Naive thymus-derived CD4-positive, alpha-beta T cell (primary cell): Measurements from ENCODE around the gene NMNAT2. TPM values are rescaled to one million over a fixed set of nuclear protein-coding genes. Genes with fewer than 3 reads are reported as not detected.

ENCODE experiments used
- ATAC-seq: fragments of 150-1000 bp; cut with Tn5 transposase; 2 replicates; pipeline ENCODE4 v1.10.0; 2021; ENCODE audit warnings: mild to moderate bottlenecking, moderate library complexity
- CTCF ChIA-PET: fragments of 350-600 bp; sonication (Branson Sonifier 250); formaldehyde crosslinking; loops from one replicate; lab custom pipeline; 2021; ENCODE audit warnings: antibody characterized with exemption; lab: Charles Lee
- POLR2A ChIA-PET: fragments of 350-600 bp; sonication (Branson Sonifier 250); formaldehyde crosslinking; loops from one replicate; lab custom pipeline; 2021; ENCODE audit warnings: antibody characterized with exemption, inconsistent platforms; lab: Charles Lee
- DNase-seq, 9 donors: peaks; one replicate each; pipeline versions ENCODE4 v3.0.0 to v3.0.0-alpha.2; 2020 to 2022; ENCODE audit warnings: mixed read lengths in 1 of 9
- H3K27ac ChIP-seq: one replicate; pipeline ENCODE4 v1.7.0; 2013; ENCODE audit warnings: mild to moderate bottlenecking, low read depth, low read length, moderate library complexity
- H3K27me3 ChIP-seq, 2 donors: one replicate each; pipeline ENCODE4 v1.7.0; 2013; ENCODE audit warnings: low read length in 2 of 2, mild to moderate bottlenecking in 2 of 2, moderate library complexity in 2 of 2; ENCODE audit not compliant: control insufficient read depth in 2 of 2, insufficient read depth in 2 of 2
- H3K36me3 ChIP-seq, 3 experiments: 1 replicate in 2 of 3; 2 replicates in 1 of 3; pipeline ENCODE4 v1.7.0; 2013; ENCODE audit warnings: low read length in 3 of 3, mild to moderate bottlenecking in 3 of 3, moderate library complexity in 1 of 3; ENCODE audit not compliant: insufficient read depth in 3 of 3, control insufficient read depth in 2 of 3
- H3K4me1 ChIP-seq, 2 donors: one replicate each; pipeline ENCODE4 v1.7.0; 2013; ENCODE audit warnings: low read length in 2 of 2, mild to moderate bottlenecking in 2 of 2, moderate library complexity in 1 of 2; ENCODE audit not compliant: control insufficient read depth in 2 of 2, insufficient read depth in 2 of 2
- H3K4me3 ChIP-seq: 2 replicates; pipeline ENCODE4 v1.7.0; 2013; ENCODE audit warnings: mild to moderate bottlenecking, low read length
- H3K9me3 ChIP-seq, 3 experiments: 1 replicate in 2 of 3; 2 replicates in 1 of 3; pipeline ENCODE4 v1.7.0; 2013; ENCODE audit warnings: low read length in 3 of 3; ENCODE audit not compliant: control insufficient read depth in 2 of 3
- H3K27ac Mint-ChIP-seq, 9 donors: one replicate each; pipeline ENCODE4 v1.8.0; 2020 to 2022; ENCODE audit warnings: mixed read lengths in 9 of 9, mild to moderate bottlenecking in 8 of 9, moderate library complexity in 5 of 9, inconsistent platforms in 2 of 9
- H3K27me3 Mint-ChIP-seq, 5 donors: one replicate each; pipeline ENCODE4 v1.8.0; 2021 to 2022; ENCODE audit warnings: mixed read lengths in 5 of 5, mild to moderate bottlenecking in 1 of 5
- H3K36me3 Mint-ChIP-seq, 5 donors: one replicate each; pipeline ENCODE4 v1.8.0; 2020 to 2022; ENCODE audit warnings: mixed read lengths in 5 of 5, mild to moderate bottlenecking in 3 of 5, inconsistent platforms in 1 of 5
- H3K4me1 Mint-ChIP-seq, 7 donors: one replicate each; pipeline ENCODE4 v1.8.0; 2020 to 2022; ENCODE audit warnings: mixed read lengths in 7 of 7, mild to moderate bottlenecking in 3 of 7, inconsistent platforms in 1 of 7
- H3K4me3 Mint-ChIP-seq, 10 donors: one replicate each; pipeline ENCODE4 v1.8.0; 2020 to 2022; ENCODE audit warnings: mild to moderate bottlenecking in 10 of 10, mixed read lengths in 10 of 10, moderate library complexity in 6 of 10, inconsistent platforms in 2 of 10
- H3K9me3 Mint-ChIP-seq, 11 donors: one replicate each; pipeline ENCODE4 v1.8.0; 2020 to 2022; ENCODE audit warnings: mixed read lengths in 11 of 11, mild to moderate bottlenecking in 4 of 11, inconsistent platforms in 1 of 11, moderate library complexity in 1 of 11
- intact Hi-C, 2 donors: fragments of 100-400 bp; cut with micrococcal nuclease; formaldehyde crosslinking; loops; one replicate each; pipeline ENCODE4 v1.15.1; 2023
- polyA plus RNA-seq, 2 donors: library from polyadenylated mRNA; unstranded; fragments of 300-500 nt; fragmentation: Illumina TruSeq; gene quantifications; one replicate each; pipeline ENCODE4 v1.2.3, GENCODE V29; 2021
- total RNA-seq, 6 experiments: library from RNA in 5 of 6; stranded (reverse) in 5 of 6; gene quantifications; 1 replicate in 5 of 6; 2 replicates in 1 of 6; pipeline ENCODE4 v1.2.3 and lab custom pipeline; 2021 to 2026

Gene NMNAT2
- total and polyA plus RNA-seq, 7 experiments from 2014 or later = 0.07 to 0.24 TPM; not detected in 5

DNA sequence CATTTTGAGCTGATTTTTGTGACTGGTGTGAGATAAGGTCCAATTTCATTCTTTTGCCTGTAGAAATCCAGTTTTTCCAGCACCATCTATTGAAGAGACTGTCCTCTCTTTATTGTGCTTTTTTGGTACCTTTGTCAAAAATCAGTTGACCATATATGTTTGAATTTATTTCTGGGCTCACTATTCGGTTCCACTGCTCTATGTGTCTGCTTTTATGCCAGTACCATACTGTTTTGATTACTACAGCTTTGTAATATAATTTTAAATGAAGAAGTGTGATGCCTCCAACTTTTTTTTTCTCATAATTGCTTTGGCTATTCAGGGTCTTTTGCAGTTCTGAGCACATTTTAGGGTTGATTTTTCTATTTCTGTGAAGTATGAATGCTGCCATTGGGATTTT is 163.1 kb downstream of the NMNAT2 start:
- H3K36me3 Mint-ChIP-seq = no peaks in the 10 kb centered on the region

DNA sequence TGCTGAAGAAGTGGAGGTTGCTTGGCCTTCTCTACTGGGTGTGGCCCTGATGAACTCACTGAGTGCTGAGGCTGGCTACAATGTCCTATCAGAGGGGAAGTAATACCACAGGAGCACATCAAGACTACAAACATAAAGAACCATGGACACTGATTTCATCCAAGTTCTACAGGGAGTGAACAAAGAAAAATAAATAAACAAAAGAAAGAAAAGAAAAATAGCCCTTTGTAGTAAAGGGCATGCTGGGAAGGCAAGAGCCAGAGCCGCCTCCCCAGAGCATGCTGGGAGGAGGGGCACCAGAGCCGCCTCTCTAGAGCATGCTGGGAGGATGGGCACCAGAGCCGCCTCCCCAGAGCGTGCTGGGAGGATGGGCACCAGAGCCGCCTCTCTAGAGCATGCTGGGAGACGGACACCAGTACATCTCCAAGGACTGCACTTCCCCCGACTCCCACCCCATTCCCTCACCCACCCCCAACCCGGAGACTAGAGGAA is 166.2 kb downstream of the NMNAT2 start:
- Mint-ChIP-seq H3K9me3 (peaks cover 0 to 3% (median 0%) of the 10 kb centered on the region in 11 donors), H3K4me3 (no peak overlapping the region), H3K4me1 (no peaks in the 10 kb centered on the region), H3K27ac (peak overlapping the region in 1 of 9 donors; percentile 65), H3K36me3 (no peaks in the 10 kb centered on the region), H3K27me3 (peaks cover 4 to 16% (median 11%) of the 10 kb centered on the region in 5 donors)
- ChIA-PET CTCF (no interaction called here), POLR2A (no interaction called here)
- Histone ChIP-seq H3K27ac (no peak overlapping the region), H3K27me3 (no peaks in the 10 kb centered on the region), H3K36me3 (no peaks in the 10 kb centered on the region), H3K4me1 (no peaks in the 10 kb centered on the region), H3K9me3 (no peaks in the 10 kb centered on the region), H3K4me3 (no peak overlapping the region)
- DNase-seq (no peak), ATAC-seq (no peak)
- intact Hi-C loops = no loop called here

More for the DNA sequence above, 163.1 kb downstream of the NMNAT2 start:
- intact Hi-C loops = no loop called here
- H3K4me1 ChIP-seq = no peaks in the 10 kb centered on the region
- H3K4me3 Mint-ChIP-seq = no peak overlapping the region
- no peaks in the 10 kb centered on the region for H3K9me3 ChIP-seq
- H3K4me3 ChIP-seq = no peak overlapping the region
- DNase-seq (no peak), ATAC-seq (no peak)
- peaks cover 2 to 15% (median 10%) of the 10 kb centered on the region in 5 donors for H3K27me3 Mint-ChIP-seq
- H3K27me3 ChIP-seq = no peaks in the 10 kb centered on the region
- POLR2A ChIA-PET = no interaction called here
- CTCF ChIA-PET = no interaction called here
- no peaks in the 10 kb centered on the region for H3K36me3 ChIP-seq
- H3K27ac ChIP-seq = no peak overlapping the region
- H3K27ac Mint-ChIP-seq = no peak overlapping the region
- H3K4me1 Mint-ChIP-seq = no peaks in the 10 kb centered on the region
- peaks cover 0 to 3% (median 0%) of the 10 kb centered on the region in 11 donors for H3K9me3 Mint-ChIP-seq

DNA sequence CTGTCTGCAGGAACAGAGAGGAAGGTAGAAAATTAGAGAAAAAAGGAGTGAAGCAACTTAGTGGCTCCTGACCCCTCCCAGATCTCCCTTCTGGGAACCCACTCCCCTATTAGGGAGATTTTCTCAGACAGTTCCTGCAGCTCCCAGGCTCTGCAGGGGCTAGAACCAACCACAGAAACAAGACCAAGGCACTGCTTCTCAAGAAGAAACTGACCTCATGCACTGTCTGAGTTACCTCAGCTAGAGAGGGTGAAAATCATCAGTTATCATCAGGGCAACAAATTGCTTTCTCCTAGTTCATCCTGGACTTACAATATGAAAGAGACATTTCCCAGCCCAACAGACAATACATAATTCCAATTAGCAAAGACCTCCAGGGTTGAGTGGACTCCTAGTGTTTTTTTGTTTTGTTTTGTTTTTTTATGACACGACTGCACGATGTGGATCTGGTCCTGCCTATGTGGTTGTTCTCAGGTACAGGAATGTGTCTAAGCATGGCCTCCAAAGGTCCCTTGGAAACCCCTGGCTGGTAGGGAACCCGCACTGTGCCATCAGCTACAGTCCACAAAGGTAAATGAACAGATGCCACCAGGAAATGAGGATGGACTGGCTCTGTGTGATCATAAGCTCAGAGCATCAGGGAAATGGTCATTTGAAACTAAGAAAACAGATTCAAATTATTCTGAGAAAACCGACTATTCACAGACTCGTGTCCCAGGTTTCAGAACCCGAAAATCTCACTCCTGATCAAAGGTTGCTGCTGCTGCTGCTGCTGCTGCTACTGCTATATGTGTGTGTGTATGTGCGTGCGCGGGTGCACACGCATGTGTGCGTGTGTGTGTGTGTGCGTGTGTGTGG is 166.8 kb downstream of the NMNAT2 start:
- Mint-ChIP-seq H3K4me1 (no peaks in the 10 kb centered on the region), H3K27ac (peak overlapping the region in 1 of 9 donors; percentile 65), H3K27me3 (peaks cover 4 to 16% (median 12%) of the 10 kb centered on the region in 5 donors), H3K9me3 (peaks cover 0 to 3% (median 0%) of the 10 kb centered on the region in 11 donors), H3K4me3 (no peak overlapping the region), H3K36me3 (no peaks in the 10 kb centered on the region)
- Histone ChIP-seq H3K9me3 (no peaks in the 10 kb centered on the region), H3K27ac (no peak overlapping the region), H3K4me3 (no peak overlapping the region), H3K27me3 (no peaks in the 10 kb centered on the region), H3K36me3 (no peaks in the 10 kb centered on the region), H3K4me1 (no peaks in the 10 kb centered on the region)
- CTCF ChIA-PET = no interaction called here
- DNase-seq (no peak), ATAC-seq (no peak)
- POLR2A ChIA-PET = no interaction called here
- intact Hi-C loops = no loop called here

DNA sequence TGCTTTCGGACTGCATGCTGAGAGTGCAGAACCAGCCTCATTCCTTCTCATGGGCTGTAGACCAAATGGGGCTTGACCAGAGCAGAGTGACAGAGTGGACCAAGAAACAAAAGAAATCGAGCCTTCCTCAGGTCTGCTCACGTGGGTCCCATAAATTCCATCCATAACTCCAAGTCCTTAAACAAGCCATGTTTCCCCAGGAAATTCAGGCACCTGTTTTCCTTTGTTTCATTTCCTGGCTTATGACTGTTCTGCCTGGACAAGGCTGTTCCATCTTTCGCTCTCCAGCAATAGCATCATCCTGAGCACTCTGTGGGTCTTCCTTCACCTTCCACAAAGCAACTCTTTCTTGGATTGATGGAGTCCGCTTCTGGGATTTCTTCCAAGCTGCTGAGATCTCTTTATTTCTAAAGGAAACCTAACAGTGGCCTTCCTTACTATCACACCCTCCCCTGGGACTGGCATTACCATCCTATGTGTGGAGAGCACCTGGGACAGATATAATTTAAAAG is 168.2 kb downstream of the NMNAT2 start:
- CTCF ChIA-PET = no interaction called here
- H3K36me3 Mint-ChIP-seq = no peaks in the 10 kb centered on the region
- no peak for ATAC-seq

DNA sequence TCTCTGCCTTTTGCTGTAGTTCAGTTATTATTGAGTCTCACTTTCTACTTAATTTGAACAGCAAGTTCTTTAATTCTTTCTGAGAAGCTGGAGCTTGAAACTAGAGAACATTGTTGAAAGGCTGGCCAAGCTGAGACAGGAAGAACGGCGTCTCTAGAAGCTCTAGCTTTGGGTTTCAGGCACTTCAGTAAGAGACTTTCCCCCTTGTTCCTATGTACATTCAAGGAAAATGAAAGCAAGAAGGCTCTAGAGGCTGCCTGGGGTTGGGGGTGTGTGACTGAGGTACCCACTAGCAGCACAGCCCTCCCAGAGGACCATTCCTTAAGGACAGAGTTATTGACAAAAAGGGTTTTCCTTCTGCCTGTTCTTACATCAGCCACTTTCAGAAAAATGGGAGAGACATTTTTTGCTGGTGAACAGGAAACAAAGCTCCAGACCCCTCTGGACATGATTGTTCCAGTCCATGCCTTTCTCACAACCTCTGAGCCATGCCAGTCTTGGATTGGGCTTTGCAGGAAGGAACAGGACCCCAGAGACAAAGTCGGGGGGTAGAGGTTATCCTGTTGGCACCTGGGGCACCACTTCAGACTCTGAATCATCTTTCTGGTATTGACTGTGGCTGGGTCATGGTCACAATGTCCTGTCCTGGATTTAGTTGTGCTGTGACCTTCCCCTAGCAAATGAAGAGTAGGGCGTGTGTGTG is 169.0 kb downstream of the NMNAT2 start:
- Histone ChIP-seq H3K27ac (no peak overlapping the region), H3K9me3 (no peaks in the 10 kb centered on the region), H3K4me1 (no peaks in the 10 kb centered on the region), H3K4me3 (no peak overlapping the region), H3K36me3 (no peaks in the 10 kb centered on the region), H3K27me3 (no peaks in the 10 kb centered on the region)
- ATAC-seq = no peak
- Mint-ChIP-seq H3K4me3 (no peak overlapping the region), H3K9me3 (peaks cover 0 to 3% (median 0%) of the 10 kb centered on the region in 11 donors), H3K4me1 (no peaks in the 10 kb centered on the region), H3K27me3 (peaks cover 9 to 17% (median 16%) of the 10 kb centered on the region in 5 donors), H3K27ac (no peak overlapping the region), H3K36me3 (no peaks in the 10 kb centered on the region)
- intact Hi-C loops = no loop called here
- POLR2A ChIA-PET = no interaction called here
- CTCF ChIA-PET = interaction anchor here (0.6 kb wide), 1 partner anchor 876 kb away, joined by 4 read pairs; no protein-coding TSS in a partner anchor
- no peak for DNase-seq

More for the DNA sequence above, 168.2 kb downstream of the NMNAT2 start:
- Mint-ChIP-seq H3K4me3 (no peak overlapping the region), H3K27ac (peak overlapping the region in 1 of 9 donors; percentile 22), H3K27me3 (peaks cover 9 to 19% (median 14%) of the 10 kb centered on the region in 5 donors), H3K9me3 (peaks cover 0 to 3% (median 0%) of the 10 kb centered on the region in 11 donors), H3K4me1 (no peaks in the 10 kb centered on the region)
- Histone ChIP-seq H3K9me3 (no peaks in the 10 kb centered on the region), H3K36me3 (no peaks in the 10 kb centered on the region), H3K4me3 (no peak overlapping the region), H3K4me1 (no peaks in the 10 kb centered on the region), H3K27me3 (no peaks in the 10 kb centered on the region), H3K27ac (no peak overlapping the region)
- POLR2A ChIA-PET = no interaction called here
- intact Hi-C loops = no loop called here
- DNase-seq = no peak

DNA sequence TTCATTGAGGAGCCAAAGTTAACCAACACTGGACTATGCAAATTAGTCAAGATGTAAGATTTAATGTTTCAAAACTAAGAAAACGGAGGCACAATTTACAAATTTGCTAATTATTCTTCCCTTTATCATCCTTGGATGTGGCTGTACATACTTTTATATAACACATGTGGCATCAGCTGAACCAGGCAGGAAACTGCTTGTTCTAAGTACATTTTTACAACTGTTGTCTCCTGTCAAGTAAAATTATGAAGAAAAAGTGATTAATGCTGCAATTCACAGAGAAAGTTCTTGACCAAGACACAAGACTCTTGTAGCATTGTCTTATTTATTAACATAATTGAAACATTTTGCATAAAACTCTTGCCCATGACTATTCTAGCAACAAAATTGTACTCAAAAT is 170.2 kb downstream of the NMNAT2 start:
- no peak overlapping the region for H3K27ac Mint-ChIP-seq
- Histone ChIP-seq H3K27ac (no peak overlapping the region), H3K4me1 (no peaks in the 10 kb centered on the region), H3K36me3 (no peaks in the 10 kb centered on the region), H3K9me3 (no peaks in the 10 kb centered on the region), H3K4me3 (no peak overlapping the region), H3K27me3 (no peaks in the 10 kb centered on the region)
- DNase-seq (no peak), ATAC-seq (no peak)
- peaks cover 0 to 3% (median 0%) of the 10 kb centered on the region in 11 donors for H3K9me3 Mint-ChIP-seq
- H3K4me1 Mint-ChIP-seq = no peaks in the 10 kb centered on the region
- ChIA-PET CTCF (interaction anchor here (0.7 kb wide), 1 partner anchor 37 kb away, joined by 5 read pairs; no protein-coding TSS in a partner anchor), POLR2A (interaction anchor here (0.7 kb wide), 1 partner anchor 376 kb away, joined by 5 read pairs; no protein-coding TSS in a partner anchor)
- no peak overlapping the region for H3K4me3 Mint-ChIP-seq
- peaks cover 5 to 18% (median 16%) of the 10 kb centered on the region in 5 donors for H3K27me3 Mint-ChIP-seq
- no peaks in the 10 kb centered on the region for H3K36me3 Mint-ChIP-seq
- intact Hi-C loops = no loop called here
